ENCODE data around the gene QSOX2. TPM values are rescaled to one million over a fixed set of nuclear protein-coding genes. Genes with fewer than 3 reads are reported as not detected.

Gene QSOX2
- total RNA-seq, 2 experiments from 2014 or later: 50.0 to 57.5 TPM

DNA sequence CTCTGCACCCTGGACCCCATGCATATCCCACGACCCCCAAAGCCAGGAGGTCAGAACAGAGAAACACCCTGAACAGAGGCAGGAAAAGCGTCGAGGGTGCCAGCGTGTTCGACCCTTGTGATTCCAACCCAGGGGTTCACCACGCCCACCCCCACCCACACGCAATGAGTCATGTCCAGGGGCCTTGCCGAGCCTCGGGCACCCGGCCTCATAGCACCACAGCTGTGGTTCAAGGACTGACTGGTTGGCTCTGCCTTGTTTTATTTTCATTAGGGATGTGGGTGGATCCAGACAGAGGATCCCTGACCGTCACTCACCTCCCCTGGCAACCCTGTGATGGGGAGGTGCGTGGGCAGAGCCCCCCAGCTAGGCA, 9.5 kb upstream of the QSOX2 start:
- ChIA-PET POLR2A (no interaction called here), CTCF (ENCODE audit: unreplicated experiment) (interaction anchor here (0.5 kb wide), 1 partner anchor 21 kb away, joined by 3 read pairs; no protein-coding TSS in a partner anchor)
- Histone ChIP-seq H3K36me3 (ENCODE audit: insufficient read depth, low read length) (no peaks in the 10 kb centered on the region), H4K20me1 (ENCODE audit: insufficient read depth, low read length) (no peaks in the 10 kb centered on the region), H3K4me1 (ENCODE audit: insufficient read depth, low read length, poor library complexity, severe bottlenecking) (no peaks in the 10 kb centered on the region), H3K4me3 (ENCODE audit: low read depth, low read length, poor library complexity, severe bottlenecking) (no peak overlapping the region), H3K9me2 (ENCODE audit: insufficient read depth, low read length) (no peaks in the 10 kb centered on the region), H3K79me2 (ENCODE audit: insufficient read depth, low read depth, low read length) (no peaks in the 10 kb centered on the region), H3K27ac (ENCODE audit: low read depth, low read length, poor library complexity, severe bottlenecking) (no peak overlapping the region), H3K4me2 (ENCODE audit: low read length) (no peak overlapping the region), H3K9me3 (ENCODE audit: low read length) (no peaks in the 10 kb centered on the region), H2AFZ (ENCODE audit: low read length) (no peak overlapping the region)
- intact Hi-C loops (cut with micrococcal nuclease; ENCODE audit: unreplicated experiment): no loop called here
- DNase-seq (ENCODE audit: low spot score): no peak
- BruUV-seq (replicated peaks): no TSS peak
- TF ChIP-seq EZH2phosphoT487 (IDR thresholded peaks at IDR 0.05; ENCODE audit: borderline replicate concordance, low read depth, low read length): no peak

DNA sequence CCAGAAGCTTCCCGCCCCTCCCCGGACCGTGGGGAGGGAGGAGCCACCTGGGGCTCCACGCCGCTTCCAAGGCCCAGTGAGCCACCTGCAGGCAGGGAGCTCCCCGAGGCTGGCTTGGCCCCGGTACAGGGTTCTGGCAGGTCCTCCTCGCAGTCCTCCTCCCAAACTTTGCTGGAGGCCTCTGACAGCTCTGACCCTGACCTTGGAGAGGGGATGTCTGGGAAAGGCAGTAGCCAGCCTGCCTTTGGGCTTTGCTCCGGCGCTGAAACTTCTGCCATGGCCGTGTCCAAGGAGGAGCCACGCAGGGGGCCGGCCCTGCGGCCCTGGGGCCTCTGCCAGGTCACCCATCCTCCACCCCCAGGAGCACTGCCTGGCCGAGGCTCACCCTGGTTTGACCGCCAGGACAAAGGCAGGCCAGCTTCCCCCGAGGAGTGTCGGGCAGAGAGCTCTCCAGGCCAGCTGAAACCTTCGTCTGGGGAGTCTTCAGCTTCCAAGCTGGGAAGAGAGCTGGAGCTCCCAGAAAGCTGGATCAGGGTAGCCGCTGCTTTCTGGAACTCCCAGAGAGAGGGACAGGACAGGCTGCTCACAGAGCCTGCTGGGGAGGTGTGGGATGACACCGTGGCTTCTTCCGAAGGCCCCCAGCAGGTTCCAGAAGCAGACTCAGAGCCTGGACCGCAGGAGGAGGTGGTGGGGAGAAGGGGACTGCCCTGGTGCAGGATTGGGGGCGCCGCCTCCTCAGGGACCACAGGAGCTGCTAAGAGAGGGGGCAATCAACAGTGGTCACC, 9.0 kb upstream of the QSOX2 start:
- H3K9me3 ChIP-seq (ENCODE audit: low read length): no peaks in the 10 kb centered on the region
- H3K27ac ChIP-seq (ENCODE audit: low read depth, low read length, poor library complexity, severe bottlenecking): no peak overlapping the region
- CTCF ChIA-PET (ENCODE audit: unreplicated experiment): interaction anchor here (0.5 to 0.6 kb wide), 2 partner anchors 13 to 20 kb away, joined by 3 to 7 read pairs; no protein-coding TSS in a partner anchor
- intact Hi-C loops (cut with micrococcal nuclease; ENCODE audit: unreplicated experiment): no loop called here
- H3K4me2 ChIP-seq (ENCODE audit: low read length): no peak overlapping the region
- POLR2A ChIA-PET: no interaction called here
- no peak overlapping the region for H2AFZ ChIP-seq (ENCODE audit: low read length)
- TF ChIP-seq, protein P1, sequence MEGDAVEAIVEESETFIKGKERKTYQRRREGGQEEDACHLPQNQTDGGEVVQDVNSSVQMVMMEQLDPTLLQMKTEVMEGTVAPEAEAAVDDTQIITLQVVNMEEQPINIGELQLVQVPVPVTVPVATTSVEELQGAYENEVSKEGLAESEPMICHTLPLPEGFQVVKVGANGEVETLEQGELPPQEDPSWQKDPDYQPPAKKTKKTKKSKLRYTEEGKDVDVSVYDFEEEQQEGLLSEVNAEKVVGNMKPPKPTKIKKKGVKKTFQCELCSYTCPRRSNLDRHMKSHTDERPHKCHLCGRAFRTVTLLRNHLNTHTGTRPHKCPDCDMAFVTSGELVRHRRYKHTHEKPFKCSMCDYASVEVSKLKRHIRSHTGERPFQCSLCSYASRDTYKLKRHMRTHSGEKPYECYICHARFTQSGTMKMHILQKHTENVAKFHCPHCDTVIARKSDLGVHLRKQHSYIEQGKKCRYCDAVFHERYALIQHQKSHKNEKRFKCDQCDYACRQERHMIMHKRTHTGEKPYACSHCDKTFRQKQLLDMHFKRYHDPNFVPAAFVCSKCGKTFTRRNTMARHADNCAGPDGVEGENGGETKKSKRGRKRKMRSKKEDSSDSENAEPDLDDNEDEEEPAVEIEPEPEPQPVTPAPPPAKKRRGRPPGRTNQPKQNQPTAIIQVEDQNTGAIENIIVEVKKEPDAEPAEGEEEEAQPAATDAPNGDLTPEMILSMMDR (conservative IDR thresholded peaks at IDR 0.05; ENCODE audit: low read length): no peak
- no peak for TF ChIP-seq EZH2phosphoT487 (IDR thresholded peaks at IDR 0.05; ENCODE audit: borderline replicate concordance, low read depth, low read length)
- H3K79me2 ChIP-seq (ENCODE audit: insufficient read depth, low read depth, low read length): no peaks in the 10 kb centered on the region
- no peaks in the 10 kb centered on the region for H4K20me1 ChIP-seq (ENCODE audit: insufficient read depth, low read length)
- no peaks in the 10 kb centered on the region for H3K36me3 ChIP-seq (ENCODE audit: insufficient read depth, low read length)
- H3K4me3 ChIP-seq (ENCODE audit: low read depth, low read length, poor library complexity, severe bottlenecking): no peak overlapping the region
- DNase-seq (ENCODE audit: low spot score): no peak
- no peaks in the 10 kb centered on the region for H3K9me2 ChIP-seq (ENCODE audit: insufficient read depth, low read length)
- no peaks in the 10 kb centered on the region for H3K4me1 ChIP-seq (ENCODE audit: insufficient read depth, low read length, poor library complexity, severe bottlenecking)
- no TSS peak for BruUV-seq (replicated peaks)

DNA sequence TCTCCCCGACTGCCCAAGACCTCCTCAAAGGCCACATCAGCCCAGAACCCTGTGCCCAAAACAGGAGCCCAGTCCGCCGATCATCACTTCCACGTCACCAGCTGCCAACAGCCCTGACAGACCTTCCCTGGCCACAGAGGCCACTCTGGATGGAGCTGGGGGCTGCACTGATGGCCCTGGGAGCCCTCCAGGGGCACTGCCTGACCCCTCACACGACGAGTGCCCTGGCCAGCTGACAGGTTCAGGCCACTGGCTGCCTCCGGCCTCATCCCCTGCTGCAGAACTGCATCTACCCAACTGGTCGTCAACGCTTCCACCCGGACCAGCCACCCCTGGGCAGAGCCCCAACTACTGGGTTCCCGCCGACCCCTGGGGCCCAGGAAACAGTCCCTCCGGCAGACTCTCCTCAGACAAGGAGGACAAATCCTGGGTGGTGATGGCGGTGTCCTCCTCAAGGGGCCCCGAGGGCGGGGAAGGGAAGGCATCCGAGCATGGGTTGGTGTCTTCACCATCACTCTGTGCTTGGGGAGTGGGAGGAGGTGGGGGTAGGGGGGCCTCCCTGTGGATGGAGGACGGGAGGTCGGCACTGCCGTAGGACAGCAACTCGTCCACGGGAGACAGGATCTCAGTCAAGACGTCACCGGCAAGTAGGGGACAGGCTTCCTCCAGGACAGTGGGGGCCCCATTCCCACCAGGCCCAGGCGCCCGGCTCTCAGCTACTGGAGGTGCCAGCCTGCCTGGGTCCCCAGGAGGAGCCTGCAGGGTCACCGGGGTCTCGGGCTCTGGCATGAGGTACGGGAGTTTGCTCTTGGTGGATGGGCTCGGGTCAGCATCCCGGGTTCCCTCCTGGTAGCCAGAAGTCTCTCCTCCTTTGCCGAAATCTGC, 7.9 kb upstream of the QSOX2 start:
- H3K9me2 ChIP-seq (ENCODE audit: insufficient read depth, low read length): no peaks in the 10 kb centered on the region
- no peaks in the 10 kb centered on the region for H3K9me3 ChIP-seq (ENCODE audit: low read length)
- H3K4me1 ChIP-seq (ENCODE audit: insufficient read depth, low read length, poor library complexity, severe bottlenecking): no peaks in the 10 kb centered on the region
- H2AFZ ChIP-seq (ENCODE audit: low read length): no peak overlapping the region
- no peak for TF ChIP-seq EZH2phosphoT487 (IDR thresholded peaks at IDR 0.05; ENCODE audit: borderline replicate concordance, low read depth, low read length)
- TF ChIP-seq, protein P1 (conservative IDR thresholded peaks at IDR 0.05; ENCODE audit: low read length): no peak
- no peak for DNase-seq (ENCODE audit: low spot score)
- intact Hi-C loops (cut with micrococcal nuclease; ENCODE audit: unreplicated experiment): no loop called here
- H4K20me1 ChIP-seq (ENCODE audit: insufficient read depth, low read length): no peaks in the 10 kb centered on the region
- H3K4me2 ChIP-seq (ENCODE audit: low read length): no peak overlapping the region
- no peaks in the 10 kb centered on the region for H3K79me2 ChIP-seq (ENCODE audit: insufficient read depth, low read depth, low read length)
- ChIA-PET POLR2A (no interaction called here), CTCF (ENCODE audit: unreplicated experiment) (no interaction called here)
- BruUV-seq (replicated peaks): no TSS peak
- no peak overlapping the region for H3K27ac ChIP-seq (ENCODE audit: low read depth, low read length, poor library complexity, severe bottlenecking)
- no peaks in the 10 kb centered on the region for H3K36me3 ChIP-seq (ENCODE audit: insufficient read depth, low read length)
- no peak overlapping the region for H3K4me3 ChIP-seq (ENCODE audit: low read depth, low read length, poor library complexity, severe bottlenecking)
